Neuronal stem cell (in vitro differentiated cells): ENCODE results near the gene MACF1.
"Not testable (repeated sequence)": the region's sequence is repeated elsewhere in the genome, so short reads cannot be mapped to it uniquely, and the experiment has no call there.

Source experiments
- DNase-seq: peaks from one replicate; pipeline ENCODE4 v3.0.0-alpha.2; 2013; ENCODE audit warnings: low spot score
- H2AFZ ChIP-seq: one replicate; pipeline ENCODE4 v1.6.1; 2013; ENCODE audit warnings: mild to moderate bottlenecking, low read length, inconsistent platforms
- H2AK5ac ChIP-seq: 2 replicates; pipeline ENCODE4 v1.6.1; 2013; ENCODE audit warnings: low read depth, mild to moderate bottlenecking, inconsistent platforms, low read length, moderate library complexity, mixed read lengths
- H2BK120ac ChIP-seq: 2 replicates; pipeline ENCODE4 v1.6.1; 2013; ENCODE audit warnings: low read depth, mild to moderate bottlenecking, inconsistent platforms, low read length, moderate library complexity, mixed read lengths
- H2BK12ac ChIP-seq: one replicate; pipeline ENCODE4 v1.6.1; 2013; ENCODE audit warnings: low read length, inconsistent platforms
- H2BK15ac ChIP-seq: 2 replicates; pipeline ENCODE4 v1.6.1; 2013; ENCODE audit warnings: mild to moderate bottlenecking, low read length, inconsistent platforms, mixed read lengths
- H2BK5ac ChIP-seq: one replicate; pipeline ENCODE4 v1.6.1; 2013; ENCODE audit warnings: inconsistent platforms, mild to moderate bottlenecking, low read length, moderate library complexity
- H3K14ac ChIP-seq: one replicate; pipeline ENCODE4 v1.6.1; 2013; ENCODE audit warnings: low read length, inconsistent platforms
- H3K18ac ChIP-seq: 2 replicates; pipeline ENCODE4 v1.6.1; 2013; ENCODE audit warnings: low read length, inconsistent platforms
- H3K23ac ChIP-seq: 2 replicates; pipeline ENCODE4 v1.6.1; 2013; ENCODE audit warnings: low read depth, mild to moderate bottlenecking, mixed read lengths, low read length, inconsistent platforms; ENCODE audit not compliant: poor library complexity
- H3K27ac ChIP-seq: replicated peaks from 3 replicates; pipeline ENCODE4 v1.5.1; 2013; ENCODE audit warnings: low read length, inconsistent platforms
- H3K27me3 ChIP-seq, 3 experiments: 2 replicates each; pipeline ENCODE4 v1.6.1; 2013; ENCODE audit warnings: low read length in 3 of 3, mild to moderate bottlenecking in 2 of 3, inconsistent platforms in 1 of 3, low read depth in 1 of 3, mixed read lengths in 1 of 3, moderate library complexity in 1 of 3; ENCODE audit not compliant: control insufficient read depth in 3 of 3, insufficient read depth in 3 of 3
- H3K36me3 ChIP-seq, 2 donors: replicated peaks in 1 of 2; 2 replicates each; pipeline ENCODE4 v1.6.1; 2013; ENCODE audit warnings: low read length in 2 of 2; ENCODE audit not compliant: control insufficient read depth in 2 of 2, insufficient read depth in 2 of 2
- H3K4ac ChIP-seq: 2 replicates; pipeline ENCODE4 v1.6.1; 2013; ENCODE audit warnings: inconsistent platforms, mild to moderate bottlenecking, low read length, moderate library complexity
- H3K4me1 ChIP-seq, 2 donors: 1 replicate in 1 of 2; 2 replicates in 1 of 2; pipeline ENCODE4 v1.6.1; 2013; ENCODE audit warnings: low read length in 2 of 2, low read depth in 1 of 2; ENCODE audit not compliant: control insufficient read depth in 2 of 2, insufficient read depth in 1 of 2
- H3K4me2 ChIP-seq: one replicate; pipeline ENCODE4 v1.6.1; 2013; ENCODE audit warnings: mild to moderate bottlenecking, low read length, inconsistent platforms; ENCODE audit not compliant: insufficient read depth, poor library complexity, severe bottlenecking
- H3K4me3 ChIP-seq, 2 donors: 2 replicates each; pipeline ENCODE4 v1.5.1; 2013; ENCODE audit warnings: low read length in 2 of 2, mild to moderate bottlenecking in 2 of 2, inconsistent platforms in 1 of 2, moderate library complexity in 1 of 2
- H3K79me1 ChIP-seq: one replicate; pipeline ENCODE4 v1.6.1; 2013; ENCODE audit warnings: low read depth, mild to moderate bottlenecking, inconsistent platforms, low read length, moderate library complexity
- H3K9ac ChIP-seq: one replicate; pipeline ENCODE4 v1.6.1; 2013; ENCODE audit warnings: mild to moderate bottlenecking, low read depth, low read length, inconsistent platforms; ENCODE audit not compliant: poor library complexity
- H3K9me3 ChIP-seq, 2 donors: replicated peaks in 1 of 2; 2 replicates each; pipeline versions ENCODE3 to v1.6.1; 2013; ENCODE audit warnings: low read length in 2 of 2, mild to moderate bottlenecking in 2 of 2, inconsistent platforms in 1 of 2, low read depth in 1 of 2, mixed read lengths in 1 of 2, moderate library complexity in 1 of 2; ENCODE audit not compliant: control insufficient read depth in 2 of 2, insufficient read depth in 1 of 2
- H4K8ac ChIP-seq: one replicate; pipeline ENCODE4 v1.6.1; 2013; ENCODE audit warnings: low read depth, mild to moderate bottlenecking, inconsistent platforms, low read length, moderate library complexity
- H4K91ac ChIP-seq: one replicate; pipeline ENCODE4 v1.6.1; 2013; ENCODE audit warnings: low read length, low read depth, mild to moderate bottlenecking, inconsistent platforms; ENCODE audit not compliant: poor library complexity
- WGBS, 2 donors: extraction: QIAGEN DNeasy Blood & Tissue Kit; methylation state at CpG; one replicate each; pipeline ENCODE4 v1.1.7; 2013; ENCODE audit warnings: missing lambda C conversion rate in 2 of 2, mixed read lengths in 1 of 2; ENCODE audit not compliant: insufficient read length in 2 of 2, insufficient replicate concordance in 1 of 2; ENCODE audit errors: extremely low coverage in 2 of 2; 5-methylcytosine and 5-hydroxymethylcytosine counted together

The MACF1 gene

GRCh38 chr1:39499668-39500067 lies 295.2 kb downstream of the MACF1 start:
- Histone ChIP-seq H2BK120ac (no peak overlapping the region), H3K4me1 (no peaks in the 10 kb centered on the region), H3K4me2 (no peak overlapping the region), H3K9ac (no peak overlapping the region), H3K4ac (no peak overlapping the region), H3K4me3 (no peak overlapping the region), H2BK15ac (peak overlapping the region; percentile 59), H2AFZ (peak overlapping the region; percentile 56), H3K27me3 (peaks cover 0 to 3% (median under 1%) of the 10 kb centered on the region in 3 experiments), H3K9me3 (no peaks in the 10 kb centered on the region), H2BK5ac (no peak overlapping the region), H3K14ac (no peak overlapping the region), H3K27ac (no peak overlapping the region), H4K91ac (no peak overlapping the region), H3K36me3 (no peaks in the 10 kb centered on the region), H2AK5ac (no peak overlapping the region), H3K18ac (no peak overlapping the region), H3K23ac (no peak overlapping the region), H4K8ac (no peak overlapping the region), H2BK12ac (no peak overlapping the region), H3K79me1 (no peaks in the 10 kb centered on the region)
- WGBS, 2 donors = no CpG with 5 or more reads among the region's 5 CpGs
- DNase-seq = no peak

- no peak overlapping the region for H3K4me3 ChIP-seq
- H3K14ac ChIP-seq = no peak overlapping the region
- no peak overlapping the region for H2BK5ac ChIP-seq
- H2AK5ac ChIP-seq = no peak overlapping the region
- H3K4me1 ChIP-seq = no peaks in the 10 kb centered on the region
- no peak overlapping the region for H3K18ac ChIP-seq
- H3K27me3 ChIP-seq = peaks cover 0 to 3% (median 0%) of the 10 kb centered on the region in 3 experiments
- no peaks in the 10 kb centered on the region for H3K79me1 ChIP-seq
- H2BK12ac ChIP-seq = no peak overlapping the region
- WGBS, 2 donors = no CpG with 5 or more reads among the region's 4 CpGs
- no peak overlapping the region for H4K8ac ChIP-seq
- no peak overlapping the region for H3K4me2 ChIP-seq
- no peak overlapping the region for H4K91ac ChIP-seq
- no peak overlapping the region for H3K9ac ChIP-seq
- no peaks in the 10 kb centered on the region for H3K36me3 ChIP-seq
- no peak overlapping the region for H2BK15ac ChIP-seq
- H2BK120ac ChIP-seq = no peak overlapping the region
- H3K9me3 ChIP-seq = no peaks in the 10 kb centered on the region
- H2AFZ ChIP-seq = no peak overlapping the region
- no peak for DNase-seq
- no peak overlapping the region for H3K4ac ChIP-seq
- no peak overlapping the region for H3K23ac ChIP-seq
- no peak overlapping the region for H3K27ac ChIP-seq
These were observed 296.4 kb downstream of the MACF1 start for GRCh38 chr1:39500862-39501389.

GRCh38 chr1:39501666-39502065 lies 297.2 kb downstream of the MACF1 start:
- no peak overlapping the region for H3K23ac ChIP-seq
- no peak overlapping the region for H2AFZ ChIP-seq
- no peak overlapping the region for H3K18ac ChIP-seq
- no peak overlapping the region for H4K91ac ChIP-seq
- H3K4me1 ChIP-seq = no peaks in the 10 kb centered on the region
- no peak overlapping the region for H2AK5ac ChIP-seq
- H2BK12ac ChIP-seq = no peak overlapping the region
- no peak overlapping the region for H4K8ac ChIP-seq
- no CpG with 5 or more reads among the region's 5 CpGs for WGBS, 2 donors
- DNase-seq = no peak
- no peak overlapping the region for H3K14ac ChIP-seq
- no peak overlapping the region for H3K9ac ChIP-seq
- no peak overlapping the region for H2BK5ac ChIP-seq
- H3K4ac ChIP-seq = no peak overlapping the region
- H3K27ac ChIP-seq = no peak overlapping the region
- H3K4me2 ChIP-seq = no peak overlapping the region
- H2BK120ac ChIP-seq = no peak overlapping the region
- H3K27me3 ChIP-seq = peaks cover 0 to 4% (median 0%) of the 10 kb centered on the region in 3 experiments
- no peak overlapping the region for H3K4me3 ChIP-seq
- H3K36me3 ChIP-seq = no peaks in the 10 kb centered on the region
- no peaks in the 10 kb centered on the region for H3K9me3 ChIP-seq
- H3K79me1 ChIP-seq = no peaks in the 10 kb centered on the region
- H2BK15ac ChIP-seq = no peak overlapping the region

GRCh38 chr1:39504436-39504835 lies 299.9 kb downstream of the MACF1 start:
- H4K8ac ChIP-seq, H3K4me1 ChIP-seq, H3K23ac ChIP-seq, H2BK5ac ChIP-seq, H2BK15ac ChIP-seq, H3K9ac ChIP-seq, H3K79me1 ChIP-seq, H3K14ac ChIP-seq, DNase-seq, H3K36me3 ChIP-seq, H4K91ac ChIP-seq, H2BK12ac ChIP-seq, H3K4me2 ChIP-seq, H2AK5ac ChIP-seq, H3K9me3 ChIP-seq, H3K18ac ChIP-seq, H2AFZ ChIP-seq, H3K27ac ChIP-seq, H3K4ac ChIP-seq, H3K4me3 ChIP-seq, H2BK120ac ChIP-seq: not testable (repeated sequence)
- no CpG with 5 or more reads among the region's 9 CpGs for WGBS, 2 donors
- H3K27me3 ChIP-seq = peaks cover 0 to 11% (median 0%) of the 10 kb centered on the region in 3 experiments
